GM19452 (cell line): ENCODE data around the gene ZNF548.
"Not testable (repeated sequence)": the region's sequence is repeated elsewhere in the genome, so short reads cannot be mapped to it uniquely, and the experiment has no call there.

Experiments
- ATAC-seq: cut with Tn5 transposase; IDR thresholded peaks from one replicate; pipeline ENCODE4 v1.9.1; 2021; ENCODE audit not compliant: unreplicated experiment

Gene ZNF548

DNA sequence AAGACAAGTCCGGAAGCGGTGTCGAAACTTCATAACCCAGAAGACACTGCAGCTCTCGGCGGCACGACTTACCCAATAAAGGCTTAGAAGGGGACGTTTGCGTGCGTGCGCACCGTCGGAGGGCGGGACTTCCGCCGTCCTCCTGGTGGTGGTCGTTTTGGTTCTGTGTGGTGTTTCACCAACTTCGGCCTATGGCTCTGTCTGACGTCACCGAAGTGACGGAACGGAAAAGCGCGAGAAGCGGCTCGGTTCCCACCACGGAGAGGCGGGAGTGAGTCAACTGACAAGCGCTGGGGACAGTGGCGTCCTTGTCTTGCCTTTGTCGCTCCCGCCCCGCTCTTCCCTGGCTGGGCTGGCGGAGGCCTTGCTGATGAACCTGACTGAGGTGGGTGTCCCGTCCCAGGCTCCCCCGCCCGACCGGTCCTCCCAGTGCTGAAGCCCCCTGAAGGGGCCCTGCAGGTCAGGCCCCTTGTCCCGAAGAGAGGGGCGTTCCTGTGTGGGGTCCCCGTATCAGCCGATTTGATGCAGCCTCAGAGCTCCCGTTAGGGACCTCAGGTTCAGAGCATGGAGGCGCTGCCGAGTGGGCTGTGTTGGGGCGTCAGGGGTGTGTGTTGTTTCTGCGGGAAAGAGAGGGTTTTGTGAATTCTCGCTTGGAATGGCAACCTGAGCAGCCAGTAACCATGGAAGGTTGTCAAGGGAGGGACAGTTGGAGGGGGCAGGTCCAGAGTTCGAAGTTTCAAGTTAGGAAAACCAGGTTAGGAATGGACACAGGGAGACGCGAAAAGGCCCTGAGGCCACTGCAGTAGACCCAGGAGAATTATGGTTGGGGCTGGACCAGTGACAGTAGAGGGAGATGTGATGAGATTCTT lies at the start of gene ZNF548:
Gene ZNF548 (plus strand): TSS at position 125 of the 869 bp plus-strand sequence. CDS start 246 bp downstream, at position 371.
- ATAC-seq: peak; percentile 97

DNA sequence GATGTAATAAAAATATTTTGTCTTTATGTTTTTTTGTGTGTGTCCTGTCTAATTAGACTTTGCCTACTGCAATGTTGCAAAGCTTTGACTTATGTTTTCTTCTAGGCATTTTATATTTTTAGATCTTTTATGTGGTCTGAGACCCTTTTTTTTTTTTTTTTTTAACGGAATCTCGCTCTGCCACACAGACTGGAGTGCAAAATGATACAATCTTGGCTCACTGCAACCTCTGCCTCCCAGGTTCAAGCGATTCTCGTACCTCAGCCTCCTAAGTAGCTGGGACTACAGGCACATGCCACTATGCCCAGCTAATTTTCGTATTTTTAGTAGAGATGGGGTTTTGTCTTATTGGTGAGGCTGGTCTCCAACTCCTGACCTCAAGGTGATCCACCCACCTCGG lies 47.1 kb upstream of the ZNF548 start:
- ATAC-seq: no peak

DNA sequence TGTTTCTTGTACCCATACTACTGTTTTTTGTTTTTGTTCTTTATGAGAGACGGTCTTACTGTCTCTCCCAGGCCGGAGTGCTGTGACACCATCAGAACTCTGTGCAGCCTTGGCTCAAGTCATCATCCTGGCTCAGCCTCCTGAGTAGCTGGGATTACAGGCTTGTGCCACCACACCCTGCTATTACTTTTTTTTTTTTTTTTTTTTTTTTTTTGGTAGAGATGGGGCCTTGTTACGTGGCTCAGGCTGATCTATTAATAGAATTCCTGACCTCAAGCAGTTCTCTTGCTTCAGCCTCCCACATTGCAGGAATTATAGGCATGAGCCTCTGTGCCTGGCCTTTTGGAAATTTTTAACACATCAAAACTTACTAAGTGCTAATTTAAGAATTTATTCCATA lies 41.5 kb upstream of the ZNF548 start:
- no peak for ATAC-seq

DNA sequence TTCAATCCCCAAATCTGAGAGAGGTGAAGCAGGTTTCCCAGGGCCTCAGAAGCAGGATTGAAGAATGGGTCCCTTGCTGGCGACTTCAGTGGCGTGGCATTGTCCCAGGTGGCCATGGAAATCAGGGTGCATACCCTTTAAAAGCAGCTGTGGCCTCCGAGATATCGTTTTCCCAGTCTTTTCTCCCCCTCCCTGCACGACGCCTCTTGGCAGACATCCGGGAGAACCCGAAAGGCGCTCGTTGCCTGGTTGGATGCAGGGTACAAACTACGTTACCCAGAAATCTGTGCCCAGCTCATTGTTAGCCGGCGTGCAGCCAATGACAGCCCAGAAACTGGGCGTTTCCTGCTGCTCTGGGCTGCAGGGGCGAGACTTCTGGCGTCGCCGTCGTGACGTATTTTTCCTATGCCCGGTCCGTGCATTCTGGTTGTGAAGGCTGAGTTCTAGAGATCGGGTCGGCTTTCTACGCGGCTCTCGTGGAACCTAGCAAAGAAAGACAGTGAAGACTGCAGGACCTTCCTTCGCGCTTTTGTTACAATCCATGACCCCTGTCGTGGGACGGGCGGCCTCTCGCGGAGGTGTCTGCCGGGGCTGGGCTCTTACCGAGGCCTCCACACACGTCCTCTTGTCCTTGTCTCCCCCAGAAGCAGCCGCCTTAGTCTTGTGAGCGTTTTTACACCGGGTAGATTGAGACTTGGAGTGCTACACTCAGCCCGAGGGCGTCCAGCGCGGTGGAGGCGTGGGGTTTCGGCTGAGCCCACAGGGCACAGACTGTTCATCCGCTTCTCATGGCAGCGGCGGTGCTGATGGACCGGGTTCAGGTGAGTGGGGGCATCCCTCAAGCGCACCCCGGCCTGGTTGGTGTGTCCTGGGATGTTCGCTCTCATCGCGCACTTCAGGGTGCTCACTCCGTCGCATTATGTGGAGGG lies 38.5 kb upstream of the ZNF548 start, which contains the start of gene ZNF304:
Gene ZNF304 (plus strand): TSS at position 395 of the 929 bp plus-strand sequence. CDS start 394 bp downstream, at position 789.
- ATAC-seq: peak; percentile 99

DNA sequence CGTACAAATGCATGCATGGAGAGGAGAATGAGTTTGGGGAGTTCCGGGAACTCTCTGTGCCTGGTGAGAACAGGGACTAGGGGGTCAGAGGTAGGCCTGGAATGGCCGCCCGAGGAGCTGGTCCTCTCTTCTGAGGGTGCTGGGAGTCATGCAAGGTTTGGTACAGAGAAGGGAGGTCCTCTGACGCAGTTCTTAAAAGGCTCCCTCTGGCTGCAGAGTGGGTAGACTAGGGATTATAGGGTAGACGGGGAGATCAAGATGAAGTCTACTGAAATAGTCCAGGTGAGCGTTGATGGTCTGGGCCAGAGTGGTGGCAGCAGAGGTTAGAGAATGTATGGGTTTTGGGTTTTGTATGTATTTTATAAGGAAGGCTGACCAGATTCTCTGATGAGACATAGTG lies 37.8 kb upstream of the ZNF548 start:
- ATAC-seq: no peak

DNA sequence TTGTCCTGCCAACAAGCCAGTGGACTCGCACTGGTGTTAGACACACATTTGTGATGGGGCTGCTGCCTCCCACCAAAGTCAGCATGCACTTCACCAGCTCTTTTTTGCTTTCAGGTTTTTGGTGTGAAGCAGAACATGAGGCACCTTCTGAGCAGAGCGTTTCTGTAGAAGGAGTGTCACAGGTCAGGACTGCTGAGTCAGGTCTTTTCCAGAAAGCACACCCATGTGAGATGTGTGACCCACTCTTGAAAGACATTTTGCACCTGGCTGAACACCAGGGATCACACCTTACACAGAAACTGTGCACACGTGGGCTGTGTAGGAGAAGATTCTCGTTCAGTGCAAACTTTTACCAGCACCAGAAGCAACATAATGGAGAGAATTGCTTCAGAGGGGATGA lies 33.7 kb upstream of the ZNF548 start:
- ATAC-seq: no peak

DNA sequence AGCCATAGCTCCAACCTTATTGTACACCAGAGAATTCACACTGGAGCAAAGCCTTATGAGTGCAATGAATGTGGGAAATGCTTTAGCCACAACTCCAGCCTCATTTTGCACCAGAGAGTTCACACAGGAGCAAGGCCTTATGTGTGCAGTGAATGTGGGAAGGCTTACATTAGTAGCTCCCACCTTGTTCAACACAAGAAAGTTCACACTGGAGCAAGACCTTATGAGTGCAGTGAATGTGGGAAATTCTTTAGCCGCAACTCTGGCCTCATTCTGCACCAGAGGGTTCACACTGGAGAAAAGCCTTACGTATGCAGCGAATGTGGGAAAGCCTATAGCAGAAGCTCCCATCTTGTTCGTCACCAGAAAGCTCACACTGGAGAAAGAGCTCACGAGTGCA lies 32.2 kb upstream of the ZNF548 start:
- no peak for ATAC-seq

DNA sequence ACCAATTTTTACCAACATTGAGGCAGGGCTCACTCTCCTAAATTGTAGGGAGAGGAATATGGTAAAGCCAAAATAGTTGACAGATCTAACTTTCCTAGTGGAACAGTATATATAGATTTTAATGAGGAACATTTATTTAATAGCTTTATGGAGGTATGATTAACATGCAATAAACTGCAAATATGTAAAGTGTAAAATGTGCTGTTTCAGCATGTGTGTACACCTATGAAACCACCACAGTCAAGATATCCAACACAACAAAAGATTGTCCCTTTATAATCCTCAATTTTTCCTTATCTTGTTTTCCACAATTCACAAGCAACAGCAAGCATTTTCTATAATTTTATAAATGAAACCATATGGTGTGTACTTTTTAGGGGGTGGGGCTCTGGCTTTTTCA lies 30.4 kb upstream of the ZNF548 start:
- no peak for ATAC-seq

DNA sequence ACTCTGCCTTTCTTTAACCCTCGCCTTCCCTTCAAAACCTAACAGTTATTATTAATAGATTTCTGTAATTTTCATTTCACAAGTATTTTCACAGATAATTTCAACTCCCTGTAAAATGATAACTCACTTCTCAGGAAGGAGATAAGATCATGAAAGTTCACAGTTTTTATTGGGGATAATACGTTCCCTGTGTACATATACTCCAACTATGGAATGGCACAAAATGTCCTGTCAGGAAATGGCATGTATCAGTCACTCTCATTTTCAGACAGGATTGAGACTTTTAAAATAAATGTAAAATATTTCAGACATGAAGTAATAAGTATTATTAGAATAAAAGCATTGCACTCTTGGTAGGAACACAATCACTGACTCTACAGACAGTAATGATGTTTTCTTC lies 27.2 kb upstream of the ZNF548 start:
- no peak for ATAC-seq

DNA sequence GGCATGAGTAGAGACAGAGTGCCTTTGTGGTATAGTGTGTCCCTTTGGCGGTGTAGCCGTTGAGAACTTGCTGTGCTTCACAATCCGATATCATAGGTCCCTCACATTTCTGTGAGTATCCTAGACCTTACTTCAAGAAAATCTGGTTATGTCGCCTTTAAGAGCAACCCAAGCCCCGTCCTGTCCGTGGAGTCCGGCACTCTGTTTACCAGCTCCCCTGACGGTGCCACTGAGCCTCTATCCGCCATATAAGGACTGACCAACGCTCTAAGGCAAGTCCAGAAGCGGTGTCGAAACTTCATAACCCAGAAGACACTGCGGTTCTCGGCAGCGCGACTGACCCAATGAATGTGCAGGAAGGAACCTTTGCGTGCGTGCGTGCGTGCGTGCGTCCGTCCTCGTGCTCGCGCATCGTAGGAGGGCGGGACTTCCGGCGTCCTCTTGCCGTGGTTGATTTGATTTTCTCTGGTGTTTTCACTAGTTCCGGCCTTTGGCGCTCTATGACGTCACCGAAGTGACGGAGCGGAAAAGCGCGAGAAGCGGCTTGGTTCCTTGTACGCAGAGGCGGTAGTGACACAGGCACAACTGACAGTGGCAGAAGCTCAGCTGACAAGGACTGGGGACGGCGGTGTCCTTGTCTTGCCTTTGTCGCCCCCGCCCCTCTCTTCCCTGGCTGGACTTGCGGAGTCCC lies 26.5 kb upstream of the ZNF548 start, which contains the start of the genes TRAPPC2B and ZNF547:
Gene TRAPPC2B (plus strand): TSS at position 555 of the 691 bp plus-strand sequence. CDS start 1,283 bp downstream, outside the sequence.
Gene ZNF547 (plus strand): TSS at position 555 of the 691 bp plus-strand sequence. CDS start 5,005 bp downstream, outside the sequence.
- peak; percentile 95 for ATAC-seq

DNA sequence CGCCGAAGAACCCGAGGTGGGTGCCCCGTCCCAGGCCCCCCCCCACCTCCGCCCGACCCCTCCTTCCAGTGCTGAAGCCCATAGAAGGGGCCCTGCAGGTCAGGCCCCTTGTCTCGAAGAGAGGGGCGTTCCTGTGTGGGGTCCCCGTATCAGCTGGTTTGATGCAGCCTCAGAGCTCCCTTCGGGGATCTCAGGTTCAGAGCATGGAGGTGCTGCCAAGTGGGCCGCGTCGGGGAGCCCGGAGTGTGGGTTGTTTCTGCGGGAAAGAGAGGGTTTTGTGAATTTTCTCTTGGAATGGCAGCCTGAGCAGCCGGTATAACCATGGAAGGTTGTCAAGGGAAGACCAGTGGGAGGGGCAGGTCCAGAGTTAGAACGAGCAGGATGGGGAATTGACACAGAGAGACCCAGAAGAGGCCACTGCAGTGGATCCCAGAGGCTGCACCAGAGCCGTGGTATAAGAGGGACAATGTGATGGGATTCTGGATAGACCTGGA lies 25.9 kb upstream of the ZNF548 start:
- peak; percentile 8 for ATAC-seq

DNA sequence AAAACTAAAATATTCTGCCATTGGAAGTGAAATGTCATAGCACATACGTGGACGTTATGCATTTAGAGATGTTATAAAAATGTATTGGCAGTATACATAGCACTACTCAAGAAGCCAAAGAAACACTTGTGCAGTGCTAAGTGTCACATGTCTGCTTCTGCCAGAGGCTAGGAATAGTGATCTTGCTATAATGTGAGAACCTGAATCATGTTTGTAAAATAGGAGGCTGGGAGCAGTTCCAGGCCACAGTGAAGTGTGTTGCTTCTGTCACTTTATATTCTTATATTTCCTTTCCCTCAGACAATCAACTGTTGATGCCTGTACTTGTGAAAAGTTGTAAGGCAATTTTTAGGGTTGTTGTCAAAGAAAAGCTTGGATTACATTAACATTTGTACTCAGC lies 22.9 kb upstream of the ZNF548 start:
- no peak for ATAC-seq

DNA sequence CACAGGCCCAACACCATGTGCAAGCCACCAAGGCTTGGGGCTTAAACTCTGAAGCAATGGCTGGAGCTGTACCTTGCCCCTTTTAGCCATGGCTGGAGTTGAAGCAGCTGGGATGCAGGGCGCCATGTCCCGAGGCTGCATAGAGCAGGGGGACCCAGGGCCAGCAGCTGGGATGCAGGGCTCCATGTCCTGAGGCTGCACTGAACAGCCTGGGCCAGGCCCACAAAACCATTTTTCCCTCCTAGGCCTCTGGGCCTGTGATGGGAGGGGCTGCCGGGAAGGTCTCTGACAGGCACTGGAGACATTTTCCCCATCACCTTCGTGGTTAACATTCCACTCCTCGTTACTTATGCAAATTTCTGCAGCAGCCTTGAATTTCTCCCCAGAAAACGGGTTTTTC lies 15.5 kb upstream of the ZNF548 start:
- ATAC-seq: no peak

DNA sequence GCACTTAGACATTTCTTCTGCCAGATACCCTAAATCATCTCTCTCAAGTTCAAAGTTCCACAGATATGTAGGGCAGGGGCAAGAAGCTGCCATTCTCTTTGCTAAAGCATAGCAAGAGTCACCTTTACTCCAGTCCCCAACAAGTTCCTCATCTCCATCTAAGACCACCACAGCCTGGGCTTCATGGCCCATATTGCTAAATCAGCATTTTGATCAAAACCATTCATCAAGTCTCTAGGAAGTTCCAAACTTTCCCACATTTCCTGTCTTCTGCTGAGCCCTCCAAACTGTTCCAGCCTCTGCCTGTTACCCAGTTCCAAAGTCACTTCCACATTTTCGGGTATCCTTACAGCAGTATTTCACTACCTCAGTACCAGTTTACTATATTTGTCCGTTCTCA lies 15.0 kb upstream of the ZNF548 start:
- not testable (repeated sequence) for ATAC-seq

DNA sequence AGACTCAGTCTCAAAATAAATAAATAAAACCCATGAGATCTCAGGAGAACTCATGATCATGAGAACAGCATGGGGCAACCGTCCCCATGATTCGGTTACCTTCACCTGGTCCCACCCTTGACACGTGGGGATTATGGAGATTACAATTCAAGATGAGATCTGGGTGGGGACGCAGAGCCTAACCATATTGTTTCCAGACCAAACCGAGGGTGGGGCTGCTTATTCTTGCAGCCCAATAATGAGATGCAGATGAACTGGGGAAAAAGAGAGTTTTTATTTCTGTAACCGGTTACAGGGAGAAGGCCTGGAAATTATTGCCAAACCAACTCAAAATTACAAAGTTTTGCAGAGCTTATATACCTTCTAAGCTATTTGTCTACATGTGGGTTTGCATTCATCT lies 13.5 kb upstream of the ZNF548 start:
- no peak for ATAC-seq

DNA sequence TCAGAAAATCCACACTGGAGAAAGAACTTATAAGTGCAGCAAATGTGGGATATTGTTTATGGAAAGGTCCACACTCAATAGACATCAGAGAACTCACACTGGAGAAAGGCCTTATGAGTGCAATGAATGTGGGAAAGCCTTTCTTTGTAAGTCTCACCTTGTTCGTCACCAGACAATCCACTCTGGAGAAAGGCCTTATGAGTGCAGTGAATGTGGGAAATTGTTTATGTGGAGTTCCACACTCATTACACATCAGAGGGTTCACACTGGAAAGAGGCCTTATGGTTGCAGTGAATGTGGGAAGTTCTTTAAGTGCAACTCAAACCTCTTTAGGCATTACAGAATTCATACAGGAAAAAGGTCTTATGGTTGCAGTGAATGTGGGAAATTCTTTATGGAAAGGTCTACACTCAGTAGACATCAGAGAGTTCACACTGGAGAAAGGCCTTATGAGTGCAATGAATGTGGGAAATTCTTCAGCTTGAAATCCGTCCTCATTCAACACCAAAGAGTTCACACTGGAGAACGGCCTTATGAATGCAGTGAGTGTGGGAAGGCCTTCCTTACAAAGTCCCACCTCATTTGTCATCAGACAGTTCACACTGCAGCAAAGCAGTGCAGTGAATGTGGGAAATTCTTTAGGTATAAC lies 12.0 kb upstream of the ZNF548 start:
- ATAC-seq: no peak

DNA sequence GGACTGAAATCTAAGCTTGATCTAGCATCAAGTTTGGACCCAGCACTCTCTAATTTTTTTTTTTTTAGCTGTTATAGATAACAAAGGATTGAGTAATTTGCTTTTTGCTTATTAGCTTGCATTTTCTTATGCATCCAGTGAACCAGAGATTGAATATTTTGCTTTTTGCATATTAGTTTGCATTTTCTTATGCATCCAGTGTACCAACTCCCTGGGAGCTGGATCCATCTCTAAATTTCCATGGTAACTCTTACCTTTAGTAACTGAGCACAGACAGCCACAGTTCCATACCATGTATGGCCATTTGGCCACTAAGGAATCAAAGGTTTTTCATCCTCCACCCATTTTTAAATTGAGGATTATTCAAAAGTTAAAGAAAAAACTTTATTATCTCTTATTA lies 8.7 kb upstream of the ZNF548 start:
- no peak for ATAC-seq

DNA sequence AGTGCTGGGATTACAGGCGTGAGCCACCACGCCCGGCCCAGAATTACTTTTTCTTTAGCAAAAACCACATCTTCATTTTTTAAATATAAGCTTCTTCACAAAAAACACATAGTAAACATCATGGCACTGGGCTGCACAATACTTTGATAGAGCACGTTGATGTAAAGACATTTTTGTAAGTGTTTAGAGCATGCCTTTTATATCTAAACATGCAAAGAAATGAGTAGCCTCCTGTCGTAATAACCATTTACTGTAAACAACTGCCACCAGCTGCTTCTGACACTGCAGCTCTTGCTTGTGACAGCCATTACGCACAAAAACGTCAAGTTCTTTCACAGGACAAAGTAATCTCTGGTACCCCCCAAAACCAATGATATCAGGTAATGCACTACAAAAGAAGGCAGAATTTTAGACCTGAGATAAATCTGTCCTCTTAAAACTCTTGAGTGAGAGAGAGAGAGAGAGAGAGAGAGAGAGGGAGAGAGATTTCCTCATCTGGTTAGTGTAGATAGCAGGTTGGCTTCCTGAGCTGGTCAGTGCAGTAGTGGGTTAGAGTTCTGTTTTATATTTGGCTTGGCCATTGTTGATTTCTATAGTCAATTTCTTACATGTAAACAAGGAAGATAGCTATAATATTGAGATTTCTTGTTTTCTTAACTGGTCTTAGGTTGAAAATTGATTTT lies 6.7 kb upstream of the ZNF548 start:
- no peak for ATAC-seq

DNA sequence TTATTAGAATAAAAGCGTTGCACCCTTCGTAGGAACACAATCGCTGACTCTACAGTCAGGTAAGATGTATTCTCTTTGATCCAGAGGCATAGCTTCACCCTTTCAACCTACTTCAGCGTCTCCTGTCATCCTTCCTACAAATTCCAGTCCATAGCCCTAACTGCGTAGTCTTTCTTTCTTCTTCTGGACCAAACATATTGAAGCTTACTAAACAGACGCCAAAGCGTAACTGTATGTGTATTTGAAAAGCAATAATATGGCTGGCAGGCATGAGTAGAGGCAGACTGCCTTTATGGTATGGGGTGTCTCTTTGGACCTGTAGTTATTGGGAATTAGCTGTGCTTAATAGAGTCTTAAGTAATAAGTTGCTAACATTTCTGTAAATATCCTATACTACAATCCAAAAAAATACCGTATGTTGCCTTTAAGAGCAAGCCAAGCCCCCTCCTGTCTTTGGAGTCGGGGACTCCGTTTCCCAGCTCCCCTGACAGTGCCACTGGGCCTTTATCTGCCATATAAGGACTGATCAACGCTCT lies 392 bp upstream of the ZNF548 start:
- ATAC-seq: no peak
